Upper lobe of left lung (tissue), 4 donors: ENCODE results near the gene HEPACAM2.

Source experiments
- CTCF ChIP-seq, 6 experiments: fragments of 450-650 bp in 4 of 6; fragments of 200-600 bp in 2 of 6; sonication (generic) in 2 of 6; IDR thresholded peaks; one replicate each; pipeline ENCODE4 v1.5.1; 2016 to 2019; ENCODE audit warnings: antibody characterized with exemption in 6 of 6
- EP300 ChIP-seq, 4 donors: sonication (generic); formaldehyde crosslinking; IDR thresholded peaks; one replicate each; pipeline ENCODE4 v1.5.1; 2017; ENCODE audit warnings: antibody characterized with exemption in 4 of 4, control low read depth in 2 of 4
- POLR2A ChIP-seq, 4 donors: fragments of 450-650 bp; IDR thresholded peaks; one replicate each; pipeline ENCODE4 v1.5.1; 2016 to 2017; ENCODE audit warnings: antibody characterized with exemption in 4 of 4, mild to moderate bottlenecking in 2 of 4
- POLR2AphosphoS5 ChIP-seq, 2 donors: sonication (generic); formaldehyde crosslinking; IDR thresholded peaks; one replicate each; pipeline ENCODE4 v1.5.1; 2017; ENCODE audit warnings: antibody characterized with exemption in 2 of 2

DNA sequence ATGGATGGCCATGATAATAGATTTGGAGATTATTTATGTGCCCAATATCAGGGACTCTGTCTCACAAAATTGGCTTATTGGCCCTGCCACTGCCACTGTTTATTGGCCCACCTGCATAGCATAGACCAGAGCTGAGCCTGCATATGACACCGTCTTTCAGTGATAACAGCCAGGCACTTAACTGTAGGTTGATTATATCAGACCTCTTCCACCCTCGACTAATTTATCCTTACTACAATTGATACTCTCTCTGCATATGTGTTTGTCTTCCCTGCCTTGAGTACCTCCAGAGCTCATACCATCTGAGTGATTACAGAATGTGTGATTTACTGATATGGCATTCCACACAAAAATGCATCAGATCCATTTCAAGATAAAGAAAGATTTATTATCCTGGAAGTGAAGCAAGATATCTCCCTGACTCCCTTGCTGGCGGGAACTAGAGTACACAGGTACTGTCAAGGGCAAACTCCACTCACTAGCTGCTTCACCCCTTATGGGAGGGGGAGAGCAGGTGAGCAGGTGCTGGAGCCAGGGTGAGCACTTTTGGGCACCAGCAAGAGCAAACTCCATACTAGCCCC lies 65.0 kb downstream of the HEPACAM2 start:
- TF ChIP-seq CTCF (IDR thresholded peaks at IDR 0.05) (no peak), POLR2A (IDR thresholded peaks at IDR 0.05) (no peak), POLR2AphosphoS5 (IDR thresholded peaks at IDR 0.05) (no peak), EP300 (IDR thresholded peaks at IDR 0.05) (no peak)
